ENCODE data around the gene ZCCHC17.

The ZCCHC17 gene

GRCh38 chr1:31296486-31297276, at the start of gene ZCCHC17, which contains the start of gene SNRNP40:
ZCCHC17 (plus strand) TSS chr1:31297032; CDS start chr1:31310099, 13,067 bp downstream.
SNRNP40 (minus strand) TSS chr1:31296788; CDS start chr1:31296751, 37 bp downstream.
- Histone ChIP-seq H3K4me2 (ENCODE audit: low read length) (peak within 1 kb of the TSS; percentile 95), H3K79me2 (ENCODE audit: low read length) (peaks cover 71% of the 10 kb centered on the region), H3K36me3 (replicated peaks; ENCODE audit: low read depth, low read length) (peaks cover 7% of the 10 kb centered on the region), H3K27ac (ENCODE audit: low read length) (peak within 1 kb of the TSS; percentile 55), H3K9me3 (ENCODE audit: insufficient read depth, low read length) (no peaks in the 10 kb centered on the region), H3K9ac (ENCODE audit: low read length) (peak within 1 kb of the TSS; percentile 97), H3K4me3 (ENCODE audit: low read length) (peak within 1 kb of the TSS; percentile 98), H3K27me3 (ENCODE audit: low read depth, low read length) (no peaks in the 10 kb centered on the region), H2AFZ (ENCODE audit: low read depth, low read length) (peak within 1 kb of the TSS; percentile 48; the same call in 1 of the 2 replicates), H4K20me1 (ENCODE audit: insufficient read depth, low read length) (no peaks in the 10 kb centered on the region), H3K4me1 (ENCODE audit: low read length) (peaks cover 13% of the 10 kb centered on the region)
- TF ChIP-seq EZH2phosphoT487 (IDR thresholded peaks at IDR 0.05; ENCODE audit: low read depth) (no peak), CTCF (IDR thresholded peaks at IDR 0.05; ENCODE audit: low read depth, low read length) (no peak)

GRCh38 chr1:31248276-31248675, 48.6 kb upstream of the ZCCHC17 start:
- no peaks in the 10 kb centered on the region for H4K20me1 ChIP-seq (ENCODE audit: insufficient read depth, low read length)

GRCh38 chr1:31249854-31250253, 47.0 kb upstream of the ZCCHC17 start:
- TF ChIP-seq CTCF (IDR thresholded peaks at IDR 0.05; ENCODE audit: low read depth, low read length) (no peak), EZH2phosphoT487 (IDR thresholded peaks at IDR 0.05; ENCODE audit: low read depth) (no peak)
- H3K27ac ChIP-seq (ENCODE audit: low read length), result no peak overlapping the region
- no peaks in the 10 kb centered on the region for H3K36me3 ChIP-seq (replicated peaks; ENCODE audit: low read depth, low read length)
- H3K79me2 ChIP-seq (ENCODE audit: low read length), result no peaks in the 10 kb centered on the region
- H3K9ac ChIP-seq (ENCODE audit: low read length), result no peak overlapping the region
- H3K27me3 ChIP-seq (ENCODE audit: low read depth, low read length), result no peaks in the 10 kb centered on the region
- no peak overlapping the region for H2AFZ ChIP-seq (ENCODE audit: low read depth, low read length)
- H4K20me1 ChIP-seq (ENCODE audit: insufficient read depth, low read length), result no peaks in the 10 kb centered on the region
- H3K4me1 ChIP-seq (ENCODE audit: low read length), result no peaks in the 10 kb centered on the region
- H3K9me3 ChIP-seq (ENCODE audit: insufficient read depth, low read length), result no peaks in the 10 kb centered on the region
- no peak overlapping the region for H3K4me3 ChIP-seq (ENCODE audit: low read length)
- H3K4me2 ChIP-seq (ENCODE audit: low read length), result no peak overlapping the region

More at GRCh38 chr1:31248276-31248675, 48.6 kb upstream of the ZCCHC17 start:
- H3K79me2 ChIP-seq (ENCODE audit: low read length), result no peaks in the 10 kb centered on the region
- no peaks in the 10 kb centered on the region for H3K4me1 ChIP-seq (ENCODE audit: low read length)
- no peak overlapping the region for H3K4me2 ChIP-seq (ENCODE audit: low read length)
- H3K27me3 ChIP-seq (ENCODE audit: low read depth, low read length), result no peaks in the 10 kb centered on the region
- H3K36me3 ChIP-seq (replicated peaks; ENCODE audit: low read depth, low read length), result no peaks in the 10 kb centered on the region
- H3K9ac ChIP-seq (ENCODE audit: low read length), result no peak overlapping the region
- no peak overlapping the region for H3K27ac ChIP-seq (ENCODE audit: low read length)
- H2AFZ ChIP-seq (ENCODE audit: low read depth, low read length), result no peak overlapping the region
- H3K4me3 ChIP-seq (ENCODE audit: low read length), result no peak overlapping the region
- TF ChIP-seq EZH2phosphoT487 (IDR thresholded peaks at IDR 0.05; ENCODE audit: low read depth) (no peak), CTCF (IDR thresholded peaks at IDR 0.05; ENCODE audit: low read depth, low read length) (no peak)
- H3K9me3 ChIP-seq (ENCODE audit: insufficient read depth, low read length), result no peaks in the 10 kb centered on the region

- Histone ChIP-seq H3K79me2 (ENCODE audit: low read length) (no peaks in the 10 kb centered on the region), H3K4me2 (ENCODE audit: low read length) (no peak overlapping the region), H3K27ac (ENCODE audit: low read length) (no peak overlapping the region), H3K9me3 (ENCODE audit: insufficient read depth, low read length) (no peaks in the 10 kb centered on the region), H3K27me3 (ENCODE audit: low read depth, low read length) (no peaks in the 10 kb centered on the region), H4K20me1 (ENCODE audit: insufficient read depth, low read length) (no peaks in the 10 kb centered on the region), H3K36me3 (replicated peaks; ENCODE audit: low read depth, low read length) (peaks cover 12% of the 10 kb centered on the region), H3K9ac (ENCODE audit: low read length) (no peak overlapping the region), H2AFZ (ENCODE audit: low read depth, low read length) (no peak overlapping the region), H3K4me3 (ENCODE audit: low read length) (no peak overlapping the region), H3K4me1 (ENCODE audit: low read length) (no peaks in the 10 kb centered on the region)
- no peak for TF ChIP-seq CTCF (IDR thresholded peaks at IDR 0.05; ENCODE audit: low read depth, low read length)
- TF ChIP-seq EZH2phosphoT487 (IDR thresholded peaks at IDR 0.05; ENCODE audit: low read depth), result no peak
Measured at GRCh38 chr1:31257213-31257612, 39.6 kb upstream of the ZCCHC17 start.
